ENCODE data around the gene DDX20.

Gene DDX20

DNA sequence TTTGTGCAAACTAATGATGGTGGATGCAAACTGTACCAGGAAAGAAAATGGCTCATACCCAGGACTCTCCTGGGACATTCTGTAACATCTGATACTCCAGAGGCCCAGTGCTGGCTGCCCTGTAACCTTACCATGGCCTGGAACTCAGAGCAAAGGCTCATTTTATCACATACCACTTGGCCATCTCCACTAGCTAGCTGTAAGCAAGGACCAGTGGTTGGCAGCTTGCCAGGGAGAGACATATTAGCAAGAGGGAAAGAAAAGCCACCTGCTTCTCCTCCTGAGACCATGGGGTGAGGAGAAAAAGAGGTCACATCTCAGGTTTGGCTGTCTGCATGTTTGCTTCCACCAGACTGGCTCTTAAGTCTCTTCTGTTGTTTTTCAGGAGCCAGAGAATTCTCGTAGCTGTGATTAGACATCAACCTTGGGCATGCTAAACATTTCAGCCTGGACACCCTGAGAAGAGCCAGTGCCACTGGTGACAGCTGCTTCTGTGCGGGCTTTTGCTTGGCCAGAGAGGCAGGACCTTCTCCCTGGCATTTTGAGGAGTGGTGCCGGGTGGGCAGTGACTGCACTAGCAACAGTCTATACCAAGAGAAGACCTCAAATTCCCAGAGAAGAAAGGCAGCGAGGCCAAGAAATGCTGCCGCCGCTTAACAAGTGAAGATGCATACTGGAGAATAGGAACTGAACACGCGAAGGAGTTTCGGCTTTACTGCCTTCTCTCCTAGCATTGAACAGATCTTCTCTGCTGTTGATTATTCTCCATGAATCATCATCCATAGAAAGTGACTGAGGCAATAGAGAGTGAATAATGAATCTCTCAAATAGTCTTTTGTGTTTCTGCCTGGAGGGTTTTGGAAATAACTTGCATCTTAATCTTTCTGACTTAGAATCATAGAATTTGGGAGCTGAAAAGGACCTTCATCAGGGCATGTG is 9.8 kb upstream of the DDX20 start:
- TF ChIP-seq, protein P1, sequence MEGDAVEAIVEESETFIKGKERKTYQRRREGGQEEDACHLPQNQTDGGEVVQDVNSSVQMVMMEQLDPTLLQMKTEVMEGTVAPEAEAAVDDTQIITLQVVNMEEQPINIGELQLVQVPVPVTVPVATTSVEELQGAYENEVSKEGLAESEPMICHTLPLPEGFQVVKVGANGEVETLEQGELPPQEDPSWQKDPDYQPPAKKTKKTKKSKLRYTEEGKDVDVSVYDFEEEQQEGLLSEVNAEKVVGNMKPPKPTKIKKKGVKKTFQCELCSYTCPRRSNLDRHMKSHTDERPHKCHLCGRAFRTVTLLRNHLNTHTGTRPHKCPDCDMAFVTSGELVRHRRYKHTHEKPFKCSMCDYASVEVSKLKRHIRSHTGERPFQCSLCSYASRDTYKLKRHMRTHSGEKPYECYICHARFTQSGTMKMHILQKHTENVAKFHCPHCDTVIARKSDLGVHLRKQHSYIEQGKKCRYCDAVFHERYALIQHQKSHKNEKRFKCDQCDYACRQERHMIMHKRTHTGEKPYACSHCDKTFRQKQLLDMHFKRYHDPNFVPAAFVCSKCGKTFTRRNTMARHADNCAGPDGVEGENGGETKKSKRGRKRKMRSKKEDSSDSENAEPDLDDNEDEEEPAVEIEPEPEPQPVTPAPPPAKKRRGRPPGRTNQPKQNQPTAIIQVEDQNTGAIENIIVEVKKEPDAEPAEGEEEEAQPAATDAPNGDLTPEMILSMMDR (IDR thresholded peaks at IDR 0.05; ENCODE audit: extremely low read depth, missing control alignments) = no peak
- DNase-seq (ENCODE audit: low spot score) = no peak

DNA sequence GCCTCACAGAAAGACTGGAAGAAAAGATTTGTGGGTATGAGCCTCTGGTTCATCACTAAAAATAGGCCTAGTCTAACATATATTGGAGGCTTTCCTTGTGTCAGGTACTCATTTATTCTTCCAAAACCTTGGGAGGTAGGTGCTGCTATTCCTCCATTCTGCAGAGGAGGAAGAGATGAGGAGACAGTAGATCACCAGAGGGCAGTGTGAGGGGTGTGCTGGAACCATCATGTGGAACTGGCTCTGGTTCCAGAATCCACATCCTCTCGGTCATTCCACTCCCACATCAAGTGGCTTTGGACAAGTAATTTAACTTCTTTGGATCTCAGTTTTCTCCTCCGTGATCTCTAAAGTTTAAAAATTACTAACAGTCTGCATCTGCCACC is 9.1 kb upstream of the DDX20 start:
- TF ChIP-seq, protein P1 (IDR thresholded peaks at IDR 0.05; ENCODE audit: extremely low read depth, missing control alignments) = no peak
- no peak for DNase-seq (ENCODE audit: low spot score)

DNA sequence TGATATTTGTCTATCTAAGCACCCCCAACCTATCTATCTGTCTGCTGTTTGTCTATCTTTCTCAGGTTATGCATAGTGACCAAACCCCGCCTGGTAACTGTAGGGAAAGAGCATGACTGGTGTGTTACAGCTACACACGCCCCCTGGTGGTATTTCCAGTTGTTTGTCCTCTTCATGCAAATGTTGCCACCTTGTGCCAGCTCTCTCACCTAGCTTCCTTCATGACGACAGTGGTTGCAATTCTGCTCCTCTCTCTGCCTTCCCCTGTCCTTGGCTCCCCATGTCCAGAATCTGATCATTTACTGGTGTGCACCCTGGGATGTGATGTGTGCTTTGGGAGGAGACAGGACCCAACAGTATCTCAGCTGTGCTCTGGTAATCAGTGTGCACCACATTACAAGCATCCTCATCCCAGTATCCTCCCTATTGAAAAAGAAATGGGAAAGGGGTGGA is 8.4 kb upstream of the DDX20 start:
- TF ChIP-seq, protein P1 (IDR thresholded peaks at IDR 0.05; ENCODE audit: extremely low read depth, missing control alignments) = peak; percentile 63
- peak; percentile 77 for DNase-seq (ENCODE audit: low spot score)

DNA sequence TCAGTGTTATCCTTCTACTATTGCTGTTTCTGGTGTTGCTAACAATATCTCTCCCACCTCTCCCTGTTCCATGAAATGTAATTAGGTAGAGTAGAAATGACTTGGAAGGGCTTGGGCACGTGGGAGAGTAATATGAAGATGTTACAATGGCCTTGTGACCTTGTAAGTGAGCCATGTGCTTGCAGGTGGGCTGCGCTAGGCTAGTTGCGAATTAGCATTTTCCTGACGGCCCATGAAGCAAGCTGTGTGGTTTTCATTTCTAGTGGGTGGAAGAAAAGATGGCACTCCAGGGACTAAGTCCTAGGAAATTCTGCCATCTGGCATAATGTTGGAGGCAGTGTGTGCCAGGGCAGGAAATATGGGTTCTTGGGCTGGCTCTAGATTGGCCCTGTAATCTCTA is 7.8 kb upstream of the DDX20 start:
- TF ChIP-seq, protein P1 (IDR thresholded peaks at IDR 0.05; ENCODE audit: extremely low read depth, missing control alignments) = no peak
- no peak for DNase-seq (ENCODE audit: low spot score)

DNA sequence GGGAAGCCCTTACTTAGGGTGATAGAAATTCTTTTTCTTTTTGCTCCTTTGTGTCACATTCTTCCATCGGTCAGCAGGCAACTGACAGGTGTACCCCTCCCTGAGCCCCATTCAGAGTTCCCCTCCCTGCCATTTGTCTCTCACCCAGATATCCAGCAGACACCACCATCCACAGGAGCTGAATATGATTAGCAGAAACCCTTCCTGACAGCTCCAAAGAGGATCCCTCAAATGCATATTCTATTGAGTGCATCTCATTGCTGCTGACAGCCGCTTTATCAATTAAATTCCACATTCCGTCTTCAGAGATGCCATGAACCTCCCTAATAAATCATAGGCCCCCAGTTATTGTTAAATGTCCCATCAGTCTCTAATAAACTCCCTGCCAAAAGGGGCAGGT is 6.1 kb upstream of the DDX20 start:
- no peak for DNase-seq (ENCODE audit: low spot score)
- TF ChIP-seq, protein P1 (IDR thresholded peaks at IDR 0.05; ENCODE audit: extremely low read depth, missing control alignments) = no peak

DNA sequence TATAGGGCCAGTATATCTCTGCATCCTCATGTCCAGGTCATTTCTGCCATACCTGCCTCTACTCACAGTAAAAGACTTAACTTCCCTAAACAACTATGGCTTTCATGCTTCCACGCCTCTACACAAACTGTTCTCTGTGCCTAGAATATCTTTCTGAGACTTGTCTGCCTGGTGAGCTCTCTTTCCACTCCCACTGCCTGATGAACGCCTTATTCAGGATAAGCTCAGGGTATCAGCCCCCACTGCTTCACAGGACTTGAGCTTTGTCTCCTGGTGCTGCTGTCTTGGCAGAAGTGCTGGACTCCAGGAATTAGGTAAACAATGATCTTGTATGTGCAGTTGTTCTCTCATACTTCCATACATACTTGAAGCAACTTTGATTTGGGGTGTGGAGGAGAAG is 4.8 kb upstream of the DDX20 start:
- no peak for DNase-seq (ENCODE audit: low spot score)
- TF ChIP-seq, protein P1 (IDR thresholded peaks at IDR 0.05; ENCODE audit: extremely low read depth, missing control alignments) = no peak

DNA sequence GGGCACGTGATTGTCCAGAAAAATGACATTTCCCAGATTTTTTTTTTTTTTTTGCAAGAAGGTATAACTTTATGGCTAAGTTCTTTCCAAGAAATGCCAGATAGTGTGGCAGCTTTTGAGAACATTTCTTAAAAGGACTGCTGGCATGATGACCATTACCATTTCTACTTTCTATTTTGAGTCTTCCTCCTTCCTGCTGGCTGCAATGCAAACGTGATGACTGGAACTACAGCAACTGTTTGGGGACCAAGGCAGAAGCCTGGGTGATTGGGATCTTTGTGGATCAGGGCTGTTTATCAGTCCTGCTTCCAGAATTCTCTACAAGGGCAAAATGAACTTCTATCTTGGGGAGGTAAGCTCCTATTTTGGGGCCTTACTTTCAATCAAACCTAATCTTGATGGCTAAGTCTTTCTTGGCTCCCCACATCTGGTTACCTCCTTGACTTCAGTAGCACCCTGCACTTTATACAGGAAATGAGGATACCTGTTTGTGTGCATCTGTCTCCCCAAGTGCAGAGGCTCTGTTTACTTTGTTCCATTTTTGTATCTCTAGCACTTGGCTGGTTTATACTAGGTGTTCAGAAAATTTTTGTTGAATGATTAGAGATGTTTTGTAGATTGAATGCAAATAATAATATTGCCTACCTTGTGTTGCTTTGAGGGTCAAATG is 3.7 kb upstream of the DDX20 start:
- TF ChIP-seq, protein P1 (IDR thresholded peaks at IDR 0.05; ENCODE audit: extremely low read depth, missing control alignments) = no peak
- no peak for DNase-seq (ENCODE audit: low spot score)

Data from GM20000 (cell line).